Raji (cell line): ENCODE measurements around the gene IRF2BP2.
A peak's percentile ranks its signal among the peaks of the same experiment; 100 is the strongest.

Experiments used
- POLR2A ChIP-seq: IDR thresholded peaks from 2 replicates; pipeline ENCODE4 v1.6.1; 2011; ENCODE audit warnings: low read depth, low read length, control low read depth; ENCODE audit not compliant: insufficient read depth

Gene IRF2BP2

DNA sequence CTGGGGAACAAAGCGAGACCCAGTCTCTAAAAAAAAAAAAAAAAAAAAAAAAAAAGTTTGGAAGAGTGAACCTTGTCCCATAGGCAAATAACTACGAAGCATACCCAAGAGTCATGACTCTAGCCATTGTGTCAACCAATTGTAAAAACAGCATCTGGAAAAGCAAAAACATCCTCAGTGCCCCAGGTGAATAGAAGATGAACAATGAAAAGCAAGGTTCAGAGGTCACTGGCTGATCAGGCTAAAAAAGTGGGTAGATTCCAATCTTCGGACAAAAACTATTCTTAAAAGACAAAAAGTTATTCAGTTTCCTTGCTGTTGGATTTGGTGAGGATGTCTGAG is 11.1 kb upstream of the IRF2BP2 start:
- TF ChIP-seq POLR2A = no peak

DNA sequence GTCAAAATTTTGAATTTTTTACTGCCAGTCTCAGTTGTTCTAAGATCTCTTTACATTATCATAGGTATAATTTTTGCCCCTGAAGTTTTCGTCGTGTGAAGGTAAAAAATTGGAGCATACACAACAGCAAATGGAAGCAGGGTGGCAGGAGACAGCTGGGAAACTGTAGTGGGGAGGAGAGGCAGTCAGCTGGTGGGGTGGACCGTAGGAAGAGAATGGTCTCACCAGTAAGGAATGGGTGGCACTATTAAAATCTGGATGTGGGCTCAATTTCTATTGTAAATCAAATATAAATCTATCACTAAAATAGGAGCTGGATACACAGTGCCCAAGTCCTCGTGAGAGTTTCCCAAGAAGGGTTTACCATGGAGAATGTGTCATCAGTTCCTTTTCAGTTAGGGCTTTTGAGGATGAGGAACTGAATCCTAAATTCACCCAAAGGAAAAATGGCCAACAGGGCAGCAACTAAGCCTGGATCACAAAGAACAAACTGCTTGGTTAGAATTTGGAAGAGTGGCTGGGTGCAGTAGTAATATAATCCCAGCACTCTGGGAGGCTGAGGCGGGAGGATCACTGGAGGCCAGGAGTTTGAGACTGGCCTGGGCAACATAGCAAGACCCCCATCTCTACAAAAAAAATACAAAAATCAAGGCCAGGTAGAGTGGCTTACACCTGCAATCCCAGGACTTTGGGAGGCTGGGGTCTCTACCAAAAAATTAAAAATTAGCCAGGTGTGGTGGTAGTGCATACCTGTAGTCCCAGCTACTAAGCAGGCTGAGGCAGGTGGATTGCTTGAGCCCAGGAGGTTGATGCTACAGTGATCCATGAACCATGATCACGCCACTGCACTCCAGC is 10.5 kb upstream of the IRF2BP2 start:
- TF ChIP-seq POLR2A = no peak

DNA sequence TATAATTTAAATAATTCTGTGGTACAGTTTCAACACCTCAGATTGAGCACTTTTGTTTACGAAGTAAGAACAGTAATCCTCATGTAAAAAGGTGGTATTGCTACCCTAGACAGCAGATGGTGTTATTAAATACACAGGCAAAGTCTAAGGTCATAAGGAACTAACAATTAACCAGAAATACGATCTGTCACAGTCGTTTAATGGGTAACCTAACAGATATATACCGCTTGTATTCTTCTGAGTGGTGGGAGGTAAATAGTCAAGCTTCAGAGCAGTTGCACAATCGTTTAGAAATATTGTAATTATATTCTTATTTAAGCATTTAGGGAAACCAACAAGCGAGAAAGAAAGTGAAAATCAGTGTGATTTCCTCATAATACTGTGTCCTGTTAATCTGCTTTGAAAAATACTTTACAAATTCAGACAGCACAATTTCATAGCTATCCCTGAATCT is 9.8 kb upstream of the IRF2BP2 start:
- no peak for TF ChIP-seq POLR2A

DNA sequence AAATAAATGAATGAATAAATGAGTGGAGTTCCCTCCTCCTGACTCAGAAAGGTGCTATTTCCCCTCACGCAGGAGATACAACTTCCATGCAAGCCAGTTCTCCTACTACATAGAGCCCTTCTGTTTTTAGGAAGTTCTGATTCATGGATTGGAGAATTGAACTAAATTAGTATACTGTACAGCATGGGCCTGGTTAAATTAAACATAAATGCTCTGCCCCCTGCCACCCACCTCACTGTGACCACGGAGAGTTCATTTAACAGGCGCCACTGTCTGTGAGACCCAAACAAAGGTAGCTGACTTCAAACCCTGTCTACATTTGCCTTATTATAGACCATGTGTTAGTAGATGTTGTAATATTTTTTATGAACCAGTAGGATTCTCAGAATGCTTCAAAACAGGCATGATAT is 9.1 kb upstream of the IRF2BP2 start:
- no peak for TF ChIP-seq POLR2A

DNA sequence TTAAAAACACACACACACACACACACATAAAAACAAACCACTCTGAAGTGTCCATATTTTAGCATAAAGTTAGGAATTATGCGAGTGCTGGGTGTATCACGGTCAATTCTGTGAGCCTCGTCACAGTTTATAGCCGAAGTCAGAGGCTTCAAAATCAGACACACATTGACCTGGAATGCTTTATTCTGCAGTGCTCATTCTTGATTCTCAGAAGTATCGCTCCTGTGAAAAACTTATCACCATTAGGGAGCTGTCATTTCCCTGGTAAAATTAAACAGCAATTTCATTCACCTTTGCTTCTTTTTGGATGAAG is 8.7 kb upstream of the IRF2BP2 start:
- no peak for TF ChIP-seq POLR2A

DNA sequence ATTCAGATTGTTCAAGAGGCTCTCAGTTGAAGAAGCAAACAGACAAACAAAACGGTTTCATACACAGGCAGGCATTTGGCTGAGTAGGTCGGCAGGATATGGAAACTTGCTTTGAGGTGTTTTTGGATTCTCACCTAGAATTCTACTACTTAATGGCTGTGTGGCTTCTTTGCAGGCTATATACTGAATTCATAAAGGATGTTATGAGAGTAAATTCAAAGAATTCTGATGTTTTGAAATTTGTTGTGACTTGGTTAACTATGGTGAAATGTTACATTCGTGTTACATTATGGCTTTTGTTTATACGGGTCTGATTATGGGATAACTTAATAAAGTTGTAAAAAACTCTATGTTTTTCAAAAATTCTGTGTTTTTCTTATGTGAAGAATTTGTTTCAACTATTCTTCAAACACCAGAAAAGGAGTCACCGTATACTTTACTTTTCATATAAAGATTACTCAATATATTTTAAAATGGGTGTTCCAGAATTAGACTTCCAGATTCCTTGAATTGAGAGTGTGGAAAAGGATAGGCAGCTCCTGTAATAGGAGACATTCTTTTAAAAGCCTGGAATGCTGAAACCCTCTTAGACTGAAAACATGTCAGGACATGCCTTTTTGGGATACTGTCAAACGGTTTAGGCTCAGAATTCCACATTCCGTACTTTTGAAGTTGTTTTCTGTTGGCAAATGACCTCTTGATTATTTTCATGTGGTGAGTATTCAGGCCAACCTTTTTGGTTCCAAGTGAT is 8.2 kb upstream of the IRF2BP2 start:
- TF ChIP-seq POLR2A = no peak

DNA sequence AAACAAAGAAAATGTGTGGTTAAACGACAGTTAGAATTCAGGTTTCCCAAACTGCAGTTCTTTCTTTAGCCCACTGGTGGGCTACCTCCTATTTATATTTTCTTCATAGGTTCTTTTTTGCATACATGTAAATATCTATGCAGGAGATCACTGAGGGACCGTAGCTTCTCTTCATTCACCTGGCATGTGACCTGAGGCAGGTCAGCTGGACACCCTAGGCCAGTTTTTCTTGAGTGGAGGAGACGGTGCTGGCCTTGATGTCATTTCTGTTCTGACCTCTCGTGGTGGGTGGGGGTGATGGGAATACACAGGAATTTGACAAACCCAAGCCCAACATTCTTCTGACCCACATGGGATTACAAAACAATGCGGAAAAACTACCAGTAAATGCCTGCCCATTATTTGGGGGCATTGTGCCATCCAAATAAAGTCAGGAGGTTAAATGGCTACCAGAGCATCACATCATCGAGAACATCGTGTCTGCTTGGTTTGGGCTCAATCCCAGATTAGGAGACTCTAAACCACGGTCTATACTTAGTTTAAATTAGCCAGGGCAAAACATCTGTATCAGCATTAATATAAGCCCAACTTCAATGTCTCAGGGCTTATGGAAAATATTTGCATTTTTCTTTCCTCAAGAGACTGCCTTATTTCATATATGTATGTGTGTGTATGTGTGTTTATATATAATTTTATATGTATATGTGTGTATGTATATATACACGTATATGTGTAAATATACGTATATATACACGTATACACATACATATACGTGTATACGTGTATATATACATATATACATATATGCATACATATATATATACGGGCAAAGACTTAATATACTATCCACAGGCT is 7.4 kb upstream of the IRF2BP2 start:
- TF ChIP-seq POLR2A = no peak

DNA sequence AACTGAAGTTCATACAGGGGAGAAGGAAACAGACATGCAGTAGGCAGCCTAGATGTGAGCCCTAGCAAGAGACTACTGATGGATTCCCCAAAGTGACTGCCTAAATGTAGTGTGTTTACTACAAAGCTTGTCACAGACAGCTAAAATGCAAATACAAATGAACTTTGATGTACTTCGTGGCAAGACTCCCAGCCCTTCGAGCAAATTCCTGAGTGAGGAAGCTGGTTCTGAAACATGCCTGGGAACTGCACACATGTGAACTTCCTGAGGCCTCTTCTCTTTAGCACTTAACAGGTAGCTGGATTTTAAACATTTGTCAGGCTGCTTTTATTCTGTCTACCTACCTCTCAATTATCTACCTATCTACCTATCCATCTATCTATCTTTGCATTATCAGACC is 6.7 kb upstream of the IRF2BP2 start:
- TF ChIP-seq POLR2A = no peak

DNA sequence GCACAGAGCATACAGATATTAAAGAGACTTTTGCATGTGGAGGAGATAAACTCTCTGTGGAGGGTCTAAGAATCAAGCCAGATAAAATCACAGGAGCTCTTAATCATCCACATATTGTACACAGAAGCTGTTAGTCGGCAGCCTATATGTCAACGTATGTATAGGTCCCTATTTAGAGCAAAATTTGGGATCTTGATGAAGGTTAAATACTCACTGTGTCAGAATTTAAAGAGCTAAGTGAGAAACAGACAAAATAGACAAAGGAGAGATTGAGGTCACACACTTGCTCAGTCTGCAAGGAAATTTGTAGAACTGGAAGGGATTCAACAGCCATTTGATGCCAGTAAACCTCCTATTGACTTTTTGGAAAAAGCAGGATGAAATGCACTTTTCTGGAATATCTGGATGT is 4.1 kb upstream of the IRF2BP2 start:
- TF ChIP-seq POLR2A = no peak

DNA sequence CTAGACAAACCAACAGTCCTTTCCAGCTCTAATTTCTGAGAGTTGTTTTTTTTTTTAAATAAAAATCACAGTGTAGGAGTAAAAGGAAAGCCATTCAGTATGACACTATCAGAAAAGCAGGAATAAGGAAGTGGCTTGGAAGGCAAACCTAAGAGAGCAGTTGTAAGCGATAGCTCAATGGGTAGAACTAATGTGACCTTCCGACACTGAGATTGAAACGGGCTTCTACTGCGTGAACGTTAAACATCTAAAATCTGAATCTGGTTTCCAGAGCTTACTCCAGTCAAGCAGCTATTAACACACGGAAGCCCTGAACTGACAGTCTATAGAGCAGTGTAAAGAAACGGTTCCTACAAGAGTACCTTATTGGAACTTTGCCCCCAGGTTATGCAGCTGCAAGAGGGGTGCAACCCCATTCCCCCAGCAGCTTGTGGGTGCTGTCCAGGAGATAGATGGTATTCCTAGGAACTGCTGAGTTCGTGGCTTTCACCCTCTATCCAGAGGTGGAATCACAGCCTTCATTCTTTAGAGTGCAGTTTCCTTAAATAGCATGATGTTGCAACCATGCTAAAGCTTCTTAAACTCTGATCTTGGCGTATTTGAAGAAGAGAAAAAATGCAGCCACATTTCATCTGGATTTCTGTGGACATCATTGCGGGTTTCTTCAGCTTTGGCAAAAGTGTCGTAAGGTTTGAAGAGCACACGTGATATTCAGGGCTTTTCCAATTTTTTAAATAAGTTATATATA is 3.3 kb upstream of the IRF2BP2 start:
- no peak for TF ChIP-seq POLR2A

DNA sequence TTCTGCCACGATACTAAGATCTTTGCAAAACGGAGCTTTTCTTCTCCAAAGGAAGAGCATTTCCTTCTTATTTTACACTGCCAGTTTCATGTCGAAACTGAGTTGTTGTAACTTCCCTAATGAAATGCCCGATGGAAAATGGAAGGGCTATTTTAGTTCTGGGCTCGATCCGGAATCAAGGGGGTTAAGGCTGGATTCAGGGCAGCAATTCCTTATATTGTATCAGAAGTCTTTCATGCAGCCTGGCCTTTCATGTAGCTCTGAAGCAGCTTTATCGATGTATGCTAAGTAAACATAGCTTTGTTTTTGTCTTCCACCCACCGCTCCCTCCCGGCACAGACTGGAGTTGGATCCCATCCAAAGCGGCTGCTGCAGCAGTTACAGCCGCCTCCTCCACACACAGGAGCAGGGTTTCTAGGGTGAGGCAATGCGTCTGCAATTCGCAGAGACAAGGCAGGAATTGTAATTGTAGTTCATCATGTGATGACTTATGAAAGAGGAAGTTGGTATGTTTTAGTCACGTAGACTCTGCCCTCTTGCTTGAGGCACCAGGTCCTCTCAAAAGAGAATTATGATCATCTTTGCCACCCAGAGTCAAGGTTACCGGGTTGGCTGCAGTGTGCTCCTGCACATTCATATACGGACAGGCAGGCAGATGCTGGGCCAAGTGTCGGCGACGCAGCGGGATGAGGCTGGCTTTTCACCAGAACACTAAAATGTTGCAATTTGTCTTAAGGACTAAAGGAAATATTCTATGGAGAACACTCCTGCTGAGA is 2.6 kb upstream of the IRF2BP2 start:
- TF ChIP-seq POLR2A = peak; percentile 78

DNA sequence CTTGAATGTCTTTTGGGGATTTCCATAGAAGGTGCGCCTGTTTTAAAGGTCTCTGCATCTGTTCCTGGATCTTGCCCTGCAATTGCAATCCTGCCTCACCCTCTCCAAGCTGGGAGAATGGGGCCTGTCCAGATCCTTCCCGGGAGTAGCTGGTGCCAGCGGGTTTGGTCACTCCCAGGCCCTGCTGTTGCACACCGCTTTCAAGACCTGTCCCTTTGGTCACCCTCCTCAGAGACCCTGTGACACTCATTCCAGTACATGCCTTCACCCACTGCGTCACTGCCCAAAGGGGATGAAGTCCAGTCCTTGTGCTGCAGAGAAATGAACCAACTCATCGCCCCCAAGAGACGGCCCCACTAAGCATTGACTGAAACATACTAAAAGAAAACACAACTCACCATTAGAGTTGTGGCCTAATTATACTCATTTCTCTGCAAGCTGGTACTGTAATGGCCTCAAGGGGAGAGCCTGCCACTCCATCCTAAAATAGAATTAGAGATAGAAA is 1.9 kb upstream of the IRF2BP2 start:
- no peak for TF ChIP-seq POLR2A

DNA sequence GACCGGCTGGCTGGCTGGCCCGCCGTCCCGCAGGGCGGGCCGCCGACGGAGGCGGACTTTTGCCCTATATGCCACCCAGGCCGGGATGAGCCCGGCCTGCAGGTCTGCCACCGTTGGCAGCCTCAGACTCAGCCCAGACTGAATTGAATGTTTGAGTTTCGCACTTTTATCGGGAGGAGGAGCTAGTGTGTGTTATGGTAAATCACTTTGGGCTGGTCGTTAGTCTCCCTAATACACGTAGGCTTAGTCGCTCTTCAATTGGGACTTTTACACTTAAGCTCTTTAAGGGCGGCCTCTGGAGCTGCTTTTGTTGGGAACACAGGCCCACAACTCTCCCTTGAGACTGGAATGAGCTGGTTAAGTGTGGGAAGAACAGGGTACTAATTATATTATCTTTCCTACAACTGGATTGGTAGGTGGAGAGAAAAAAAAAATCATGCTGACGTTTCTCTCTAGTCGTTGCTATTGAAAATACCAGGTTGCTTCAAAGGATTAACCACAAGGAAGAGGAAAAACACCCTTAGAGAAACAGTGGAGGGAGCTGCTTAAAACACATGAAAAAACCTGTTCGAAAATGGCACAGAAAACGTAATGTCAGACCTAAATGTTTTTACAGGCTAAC is 1.4 kb upstream of the IRF2BP2 start:
- TF ChIP-seq POLR2A = peak; percentile 70; the same call in 1 of the 2 replicates

DNA sequence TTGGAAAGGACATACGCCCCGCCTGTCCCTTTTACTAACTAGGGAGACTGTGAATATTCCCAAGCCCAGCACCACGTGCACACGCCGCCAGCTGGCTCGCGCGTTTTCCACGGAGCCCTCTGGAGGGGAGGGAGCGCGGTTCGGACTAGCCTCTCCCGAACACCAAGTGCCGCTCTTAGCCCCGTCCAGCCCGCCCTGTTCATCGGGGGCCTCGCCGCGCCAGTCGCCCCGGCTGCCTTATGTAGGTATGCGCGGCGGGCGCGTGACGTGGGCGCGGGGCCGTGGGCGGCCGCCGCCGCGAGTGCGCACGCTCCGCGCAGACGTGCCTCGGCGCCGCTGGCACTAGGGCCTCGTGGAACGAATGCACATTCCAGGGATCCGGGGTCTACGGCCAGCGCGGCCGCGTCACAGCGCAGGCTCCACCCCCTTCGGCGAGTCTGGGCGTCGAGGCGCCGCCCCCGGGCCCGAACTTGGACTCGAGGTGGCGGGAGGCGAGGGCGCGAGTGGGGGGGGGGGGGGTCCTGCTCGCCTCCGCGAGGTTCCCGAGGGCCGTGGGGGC is 767 bp upstream of the IRF2BP2 start:
- peak; percentile 87 for TF ChIP-seq POLR2A

DNA sequence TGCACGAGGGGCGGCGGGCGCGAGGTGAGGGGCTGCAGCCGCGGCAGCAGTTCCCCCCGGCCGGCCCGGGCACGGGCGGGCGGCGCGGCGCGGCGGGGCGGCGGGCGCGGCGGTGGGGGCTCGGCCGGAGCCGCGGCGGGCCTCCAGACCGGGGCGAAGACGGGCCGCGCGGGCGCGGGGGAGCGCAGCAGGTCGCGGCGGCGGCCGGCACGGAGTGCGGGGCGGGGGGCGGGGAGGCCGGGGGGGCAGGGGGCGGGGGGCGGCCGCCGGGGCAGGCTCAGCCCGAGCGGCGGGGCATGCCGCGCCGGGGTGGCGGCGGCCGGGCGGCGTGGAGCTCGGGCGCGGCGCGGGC is 311 bp downstream of the IRF2BP2 start:
- TF ChIP-seq POLR2A = no peak
